BE2C (cell line): ENCODE data around the gene MBD4.
A peak's percentile ranks its signal among the peaks of the same experiment; 100 is the strongest.

Experiments used
- DNase-seq: peaks from one replicate; pipeline ENCODE4 v3.0.0-alpha.2; 2020
- H3K27me3 ChIP-seq: fragments of 250-450 bp; sonication (Bioruptor Pico); 2 replicates; pipeline ENCODE4 v1.5.1; 2020; ENCODE audit warnings: mild to moderate bottlenecking
- H3K36me3 ChIP-seq: fragments of 250-450 bp; sonication (Bioruptor Pico); 2 replicates; pipeline ENCODE4 v1.5.1; 2020; ENCODE audit warnings: mild to moderate bottlenecking
- H3K4me1 ChIP-seq: fragments of 250-450 bp; sonication (Bioruptor Pico); 2 replicates; pipeline ENCODE4 v1.5.1; 2020
- H3K4me3 ChIP-seq: 2 replicates; pipeline ENCODE4 v1.5.1; 2011; ENCODE audit warnings: low read depth, low read length
- H3K9me3 ChIP-seq: fragments of 250-450 bp; sonication (Bioruptor Pico); 2 replicates; pipeline ENCODE4 v1.5.1; 2020
- CTCF ChIP-seq: IDR thresholded peaks from 2 replicates; pipeline ENCODE4 v1.5.1; 2012; ENCODE audit warnings: mild to moderate bottlenecking, low read depth, low read length

MBD4 gene

GRCh38 chr3:129404130-129404529 is 35.6 kb downstream of the MBD4 start:
- no peak for DNase-seq
- no peak overlapping the region for H3K4me3 ChIP-seq
- 0 out of 2 replicates have a peak, but pooled peaks cover under 1% of the 10 kb centered on the region for H3K36me3 ChIP-seq
- no peaks in the 10 kb centered on the region for H3K27me3 ChIP-seq
- TF ChIP-seq CTCF: no peak
- H3K4me1 ChIP-seq: no peaks in the 10 kb centered on the region
- no peaks in the 10 kb centered on the region for H3K9me3 ChIP-seq

- Histone ChIP-seq H3K36me3 (0 out of 2 replicates have a peak, but pooled peaks cover 3% of the 10 kb centered on the region), H3K27me3 (no peaks in the 10 kb centered on the region), H3K9me3 (no peaks in the 10 kb centered on the region), H3K4me3 (no peak overlapping the region), H3K4me1 (no peaks in the 10 kb centered on the region)
- DNase-seq: no peak
- no peak for TF ChIP-seq CTCF
Measured at GRCh38 chr3:129403450-129403849, 36.3 kb downstream of the MBD4 start.

- H3K27me3 ChIP-seq: no peaks in the 10 kb centered on the region
- 0 out of 2 replicates have a peak, but pooled peaks cover 3% of the 10 kb centered on the region for H3K36me3 ChIP-seq
- no peak for TF ChIP-seq CTCF
- no peaks in the 10 kb centered on the region for H3K9me3 ChIP-seq
- no peaks in the 10 kb centered on the region for H3K4me1 ChIP-seq
- no peak overlapping the region for H3K4me3 ChIP-seq
- DNase-seq: no peak
Measured at GRCh38 chr3:129402616-129403015, 37.1 kb downstream of the MBD4 start.

GRCh38 chr3:129402210-129402609 is 37.5 kb downstream of the MBD4 start:
- no peaks in the 10 kb centered on the region for H3K27me3 ChIP-seq
- H3K36me3 ChIP-seq: 0 out of 2 replicates have a peak, but pooled peaks cover 3% of the 10 kb centered on the region
- H3K9me3 ChIP-seq: no peaks in the 10 kb centered on the region
- no peak overlapping the region for H3K4me3 ChIP-seq
- no peaks in the 10 kb centered on the region for H3K4me1 ChIP-seq
- no peak for TF ChIP-seq CTCF
- no peak for DNase-seq

GRCh38 chr3:129399895-129400357 is 39.8 kb downstream of the MBD4 start:
- DNase-seq: no peak
- no peak for TF ChIP-seq CTCF
- Histone ChIP-seq H3K36me3 (peaks cover 11% of the 10 kb centered on the region), H3K4me1 (no peaks in the 10 kb centered on the region), H3K27me3 (no peaks in the 10 kb centered on the region), H3K9me3 (no peaks in the 10 kb centered on the region), H3K4me3 (peak overlapping the region; percentile 93)

- Histone ChIP-seq H3K4me1 (no peaks in the 10 kb centered on the region), H3K9me3 (no peaks in the 10 kb centered on the region), H3K4me3 (peak overlapping the region; percentile 93), H3K27me3 (no peaks in the 10 kb centered on the region), H3K36me3 (peaks cover 11% of the 10 kb centered on the region)
- DNase-seq: peak; percentile 88
- TF ChIP-seq CTCF: peak; percentile 95
Measured at GRCh38 chr3:129399145-129399894, 40.4 kb downstream of the MBD4 start.
